Endothelial cell of umbilical vein (primary cell): ENCODE results near the gene ZRANB1. TPM values are rescaled to one million over a fixed set of nuclear protein-coding genes. Genes with fewer than 3 reads are reported as not detected.

Experiments used
- BruUV-seq: library from RNA; stranded (reverse); fragments of 400-500 nt; replicated peaks from 2 replicates; lab custom pipeline; 2021; lab: Mats Ljungman, UMichigan
- CTCF ChIA-PET: fragments of 300-600, 350-600 bp; sonication (Branson Sonifier 250); formaldehyde crosslinking; loops from one replicate; lab custom pipeline; 2021; ENCODE audit warnings: antibody characterized with exemption, inconsistent platforms; lab: Charles Lee
- POLR2A ChIA-PET: fragments of 300-600, 350-600 bp; sonication (Branson Sonifier 250); formaldehyde crosslinking; loops from one replicate; lab custom pipeline; 2021; ENCODE audit warnings: antibody characterized with exemption, inconsistent platforms; lab: Charles Lee
- DNase-seq: peaks from one replicate; pipeline ENCODE4 v3.0.0-alpha.2; 2011; ENCODE audit warnings: low read depth, low spot score
- FAIRE-seq: peaks from 2 replicates; lab custom pipeline; 2011; peaks lifted over from hg19 to GRCh38; lab: Jason Lieb, UNC
- H2AFZ ChIP-seq: 2 replicates; pipeline ENCODE4 v1.6.0; 2012; ENCODE audit warnings: low read depth, low read length, control low read depth, inconsistent platforms
- H3K27ac ChIP-seq: 2 replicates; pipeline ENCODE4 v1.5.1; 2011; ENCODE audit warnings: low read depth, mild to moderate bottlenecking, control low read depth, low read length, moderate library complexity; ENCODE audit not compliant: insufficient read depth
- H3K27me3 ChIP-seq, 2 experiments: 2 replicates each; pipeline versions ENCODE4 v1.6.0 to v1.6.1; 2011; ENCODE audit warnings: low read length in 2 of 2, mixed read lengths in 1 of 2; ENCODE audit not compliant: control insufficient read depth in 2 of 2, insufficient read depth in 2 of 2
- H3K36me3 ChIP-seq, 2 experiments: 2 replicates in 1 of 2; 3 replicates in 1 of 2; pipeline ENCODE4 v1.5.1; 2011; ENCODE audit warnings: low read length in 2 of 2, mild to moderate bottlenecking in 1 of 2, moderate library complexity in 1 of 2; ENCODE audit not compliant: control insufficient read depth in 2 of 2, insufficient read depth in 2 of 2; ENCODE audit errors: extremely low read depth in 1 of 2
- H3K4me1 ChIP-seq: 3 replicates; pipeline ENCODE4 v1.5.1; 2011; ENCODE audit warnings: mild to moderate bottlenecking, low read length; ENCODE audit not compliant: control insufficient read depth, insufficient read depth; ENCODE audit errors: extremely low read depth
- H3K4me2 ChIP-seq: 2 replicates; pipeline ENCODE4 v1.6.1; 2011; ENCODE audit warnings: low read length, control low read depth, mixed read lengths; ENCODE audit not compliant: insufficient read depth
- H3K4me3 ChIP-seq, 3 experiments: fragments of 200-600 bp in 1 of 3; sonication (generic), shearing (Covaris generic) in 1 of 3; replicated peaks in 1 of 3; 2 replicates each; pipeline ENCODE4 v1.5.1; 2011 to 2016; ENCODE audit warnings: control low read depth in 3 of 3, low read length in 3 of 3, mild to moderate bottlenecking in 2 of 3, inconsistent platforms in 1 of 3, low read depth in 1 of 3, moderate library complexity in 1 of 3; ENCODE audit not compliant: insufficient read depth in 1 of 3
- H3K79me2 ChIP-seq: 2 replicates; pipeline ENCODE4 v1.6.0; 2012; ENCODE audit warnings: low read length, inconsistent platforms; ENCODE audit not compliant: control insufficient read depth, insufficient read depth
- H3K9ac ChIP-seq: replicated peaks from 2 replicates; pipeline ENCODE3; 2011; ENCODE audit warnings: low read length, control low read depth; ENCODE audit not compliant: insufficient read depth; ENCODE audit errors: extremely low read depth
- H3K9me1 ChIP-seq: replicated peaks from 3 replicates; pipeline ENCODE4 v1.6.0; 2011; ENCODE audit warnings: mild to moderate bottlenecking, low read length; ENCODE audit not compliant: control insufficient read depth, insufficient read depth; ENCODE audit errors: extremely low read depth
- H3K9me3 ChIP-seq: replicated peaks from 2 replicates; pipeline ENCODE4 v1.5.1; 2012; ENCODE audit warnings: low read length, inconsistent platforms; ENCODE audit not compliant: control insufficient read depth, insufficient read depth
- H4K20me1 ChIP-seq: replicated peaks from 2 replicates; pipeline ENCODE3; 2011; ENCODE audit warnings: mild to moderate bottlenecking, low read length; ENCODE audit not compliant: control insufficient read depth, insufficient read depth; ENCODE audit errors: extremely low read depth
- CTCF ChIP-seq, 2 donors: IDR thresholded peaks; 1 replicate in 1 of 2; 2 replicates in 1 of 2; pipeline ENCODE4 v1.5.1; 2011; ENCODE audit warnings: low read length in 2 of 2, mild to moderate bottlenecking in 2 of 2, moderate library complexity in 2 of 2, control low read depth in 1 of 2, inconsistent platforms in 1 of 2, low read depth in 1 of 2; ENCODE audit not compliant: insufficient read depth in 1 of 2; ENCODE audit errors: extremely low read depth in 1 of 2
- EZH2 ChIP-seq: IDR thresholded peaks from 2 replicates; pipeline ENCODE4 v1.6.1; 2012; ENCODE audit warnings: borderline replicate concordance, low read depth, mild to moderate bottlenecking, moderate library complexity, low read length, inconsistent platforms; ENCODE audit not compliant: severe bottlenecking
- FOS ChIP-seq: IDR thresholded peaks from 2 replicates; pipeline ENCODE4 v1.6.1; 2011; ENCODE audit warnings: mild to moderate bottlenecking, low read length, moderate library complexity, borderline replicate concordance; ENCODE audit not compliant: insufficient read depth
- GATA2 ChIP-seq: IDR thresholded peaks from 2 replicates; pipeline ENCODE4 v1.7.0; 2011; ENCODE audit warnings: low read depth, mild to moderate bottlenecking, moderate library complexity, mixed read lengths, low read length; ENCODE audit not compliant: insufficient read length, insufficient read depth
- JUN ChIP-seq: IDR thresholded peaks from 2 replicates; pipeline ENCODE4 v1.6.1; 2011; ENCODE audit warnings: borderline replicate concordance, low read depth; ENCODE audit not compliant: insufficient read length, insufficient read depth
- MYC ChIP-seq: IDR thresholded peaks from one replicate; pipeline ENCODE4 v1.6.1; 2011; ENCODE audit warnings: mild to moderate bottlenecking, low read depth, low read length
- POLR2A ChIP-seq: IDR thresholded peaks from 2 replicates; pipeline ENCODE4 v1.6.1; 2012; ENCODE audit warnings: low read depth, mild to moderate bottlenecking, control low read depth, low read length
- POLR2AphosphoS5 ChIP-seq: IDR thresholded peaks from 2 replicates; pipeline ENCODE4 v1.6.1; 2012; ENCODE audit warnings: low read depth, mild to moderate bottlenecking, control low read depth, low read length, moderate library complexity; ENCODE audit not compliant: insufficient read depth
- dilution Hi-C: fragments of 300-500 bp; cut with MboI; formaldehyde crosslinking; loops from one replicate; pipeline ENCODE4 v1.15.0; 2019; ENCODE audit warnings: low sequenced_read_pairs; ENCODE audit not compliant: extremely low pct_ligation_motif_present
- intact Hi-C: fragments of 100-400 bp; cut with micrococcal nuclease; formaldehyde crosslinking; loops from one replicate; pipeline ENCODE4 v1.10.0; 2022
- polyA plus RNA-seq, 4 experiments: library from polyadenylated mRNA; depleted of rRNA in 3 of 4; stranded (reverse) in 3 of 4; unstranded in 1 of 4; fragments of >200 nt; gene quantifications; 2 replicates each; pipeline versions ENCODE4 v1.2.1 to v1.2.3, GENCODE V29; 2011 to 2012; ENCODE audit warnings: missing spikeins in 1 of 4
- total RNA-seq: library from RNA; stranded (reverse); gene quantifications from 2 replicates; pipeline ENCODE4 v1.2.3, GENCODE V29; 2021
- TF ChIP-seq, protein P1 (sequence below): IDR thresholded peaks from 2 replicates; pipeline ENCODE4 v1.6.1; 2011; ENCODE audit not compliant: insufficient read depth, insufficient read length

Gene ZRANB1
- total and polyA plus RNA-seq, 2 donors (not counting 3 experiments of a cell fraction or from before 2014, with no cell fraction given): 6.2 to 17.7 TPM

DNA sequence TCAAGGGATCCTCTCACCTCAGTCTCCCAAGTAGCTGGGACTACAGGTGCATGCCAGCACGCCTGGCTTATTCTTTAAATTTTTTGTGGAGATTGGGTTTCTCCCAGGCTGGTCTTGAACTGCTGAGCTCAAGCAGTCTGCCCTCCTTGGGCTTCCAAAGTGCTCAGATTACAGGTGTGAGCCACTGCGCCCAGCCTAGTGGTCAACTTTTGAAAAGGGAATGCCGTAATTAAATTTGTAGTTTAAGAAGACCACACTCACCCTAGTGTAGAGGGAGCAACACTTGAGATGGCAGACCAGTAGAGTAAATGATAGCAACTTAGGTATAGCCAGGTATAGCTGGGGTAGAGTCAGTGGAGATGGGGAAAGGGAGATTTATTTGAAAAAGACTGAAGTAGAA lies 17.6 kb downstream of the ZRANB1 start:
- no peak for DNase-seq
- FAIRE-seq: no peak
- CTCF ChIA-PET: no interaction called here
- no peak overlapping the region for H3K27ac ChIP-seq
- no peaks in the 10 kb centered on the region for H3K9me1 ChIP-seq
- H3K4me3 ChIP-seq: no peak overlapping the region
- H3K79me2 ChIP-seq: peaks cover 53% of the 10 kb centered on the region
- peaks cover 13% of the 10 kb centered on the region for H4K20me1 ChIP-seq
- POLR2A ChIA-PET: no interaction called here
- H3K27me3 ChIP-seq: no peaks in the 10 kb centered on the region
- H3K9me3 ChIP-seq: no peaks in the 10 kb centered on the region
- TF ChIP-seq POLR2A (no peak), MYC (no peak), POLR2AphosphoS5 (no peak), GATA2 (no peak), FOS (no peak), JUN (no peak), EZH2 (no peak), CTCF (IDR thresholded peaks at IDR 0.05; ENCODE audit: extremely low read depth in 1 of 2, insufficient read depth in 1 of 2, low read depth in 1 of 2, low read length in 2 of 2) (no peak)
- TF ChIP-seq, protein P1, sequence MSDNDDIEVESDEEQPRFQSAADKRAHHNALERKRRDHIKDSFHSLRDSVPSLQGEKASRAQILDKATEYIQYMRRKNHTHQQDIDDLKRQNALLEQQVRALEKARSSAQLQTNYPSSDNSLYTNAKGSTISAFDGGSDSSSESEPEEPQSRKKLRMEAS: no peak
- H3K36me3 ChIP-seq: no peaks in the 10 kb centered on the region
- no peak overlapping the region for H2AFZ ChIP-seq
- no peak overlapping the region for H3K4me2 ChIP-seq
- BruUV-seq: no TSS peak
- dilution Hi-C loops (no loop called here), intact Hi-C loops (no loop called here)
- H3K9ac ChIP-seq: no peak overlapping the region
- no peaks in the 10 kb centered on the region for H3K4me1 ChIP-seq
